HL-60/S4 treated with phorbol 12-myristate 13-acetate at 8.2 ng/mL for 4 days and 3 days (cell line): ENCODE data around the gene DGKD.

Source experiments
- in situ Hi-C: fragments of 300-500 bp; cut with MboI; formaldehyde crosslinking; loops from 2 replicates; pipeline ENCODE4 v1.15.0; 2022; ENCODE audit warnings: low sequenced_read_pairs

DGKD gene

DNA sequence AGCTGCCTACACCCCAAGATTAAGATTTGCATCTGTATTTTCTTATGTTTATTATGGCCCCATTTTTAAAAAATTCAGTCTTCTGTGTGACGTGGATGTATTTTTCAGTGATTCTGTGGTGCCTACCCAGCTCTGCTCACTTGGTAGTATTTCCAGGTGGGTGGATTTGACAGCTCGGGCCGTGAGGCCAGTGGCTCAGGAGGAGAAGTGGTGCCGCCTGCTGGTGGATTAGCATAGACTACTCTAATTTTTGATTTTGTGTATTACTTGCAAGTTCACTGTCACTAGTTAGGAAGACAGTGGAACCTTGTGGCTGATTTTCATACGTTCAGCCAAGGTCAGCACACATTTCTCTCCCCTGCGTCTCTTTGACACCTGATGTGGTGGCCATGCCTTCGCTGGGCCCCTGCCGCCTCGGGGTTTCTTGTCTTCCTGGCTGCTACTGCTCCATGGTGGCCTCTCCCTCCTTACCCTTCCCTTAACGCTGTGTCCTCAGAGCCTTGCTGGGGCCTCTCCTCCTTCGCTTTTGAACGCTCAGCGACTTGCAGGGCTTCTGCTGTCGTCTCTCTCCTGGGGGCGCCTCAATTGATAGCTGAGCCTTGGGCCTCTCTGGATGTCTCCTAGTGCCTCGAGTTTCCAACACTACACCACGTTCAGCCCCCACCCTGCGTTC is 89.4 kb downstream of the DGKD start:
- in situ Hi-C loops, result no loop called here

DNA sequence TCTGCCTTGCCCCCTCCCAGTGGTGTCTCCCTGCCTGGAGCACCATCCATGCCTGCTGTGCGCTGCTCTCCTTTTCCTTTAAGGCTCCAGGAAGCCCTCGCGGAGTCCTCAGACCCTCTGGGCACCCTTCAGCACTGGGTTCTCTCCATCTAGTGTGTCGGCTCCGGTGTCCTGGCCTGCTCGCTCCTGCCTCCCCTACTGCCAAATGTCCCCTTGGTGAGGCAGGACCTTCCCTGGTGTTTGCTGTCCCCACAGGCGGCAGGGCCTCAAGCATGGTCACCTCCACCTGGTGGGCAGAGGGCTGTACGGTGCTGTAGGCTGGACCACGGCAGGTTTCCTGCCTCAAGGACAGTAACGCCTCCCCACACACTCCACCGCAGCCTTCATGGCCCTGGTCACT is 90.2 kb downstream of the DGKD start:
- in situ Hi-C loops, result no loop called here

DNA sequence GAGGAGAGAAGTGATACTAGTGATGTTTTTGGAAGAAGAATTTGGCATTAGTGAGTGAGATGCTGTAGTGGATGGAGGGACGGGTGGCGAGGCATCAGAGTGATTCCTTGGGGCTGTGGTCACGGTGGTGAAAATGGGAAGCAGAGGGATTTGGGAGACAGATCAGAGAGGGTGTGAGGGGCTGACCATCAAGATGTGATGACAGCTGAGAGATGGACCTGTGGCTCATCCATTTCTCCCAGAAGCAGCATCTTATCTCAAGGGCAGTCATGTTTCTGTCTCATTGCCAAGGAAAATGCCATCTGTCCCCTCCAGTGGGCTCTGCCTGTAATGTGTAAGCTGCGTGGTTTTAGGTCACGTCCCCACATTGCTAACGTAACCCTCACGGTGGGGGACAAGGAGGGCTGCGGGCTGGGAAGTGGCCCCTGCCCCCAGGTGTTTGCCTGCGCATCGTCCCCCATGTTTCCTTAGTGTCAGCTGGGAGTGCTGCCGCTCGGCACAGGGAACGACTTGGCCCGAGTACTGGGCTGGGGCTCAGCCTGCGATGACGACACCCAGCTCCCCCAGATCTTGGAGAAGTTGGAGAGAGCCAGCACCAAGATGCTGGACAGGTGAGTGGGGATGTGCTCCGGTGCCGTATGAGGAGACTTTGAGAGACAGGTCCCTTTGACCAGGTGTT is 91.0 kb downstream of the DGKD start:
- in situ Hi-C loops, result no loop called here

DNA sequence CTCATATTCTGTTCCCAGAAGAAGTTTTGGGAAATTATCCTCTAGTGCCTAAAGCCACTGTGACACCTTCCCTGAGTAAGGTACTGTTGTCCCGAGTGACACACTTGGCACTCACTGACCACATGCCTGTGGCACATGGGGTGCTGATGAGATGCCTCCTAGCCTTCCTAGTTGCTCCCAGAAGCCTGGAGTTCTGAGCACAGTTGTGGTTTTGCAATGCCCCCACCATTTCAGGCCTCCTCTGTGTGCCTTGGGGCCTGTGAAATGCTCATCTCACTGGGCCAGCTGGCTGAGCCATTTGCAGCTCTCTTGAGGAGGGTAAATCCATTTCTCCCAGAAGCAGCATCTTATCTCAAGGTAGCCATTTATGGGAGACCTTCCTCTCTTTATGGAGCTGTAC is 91.8 kb downstream of the DGKD start:
- in situ Hi-C loops, result no loop called here

DNA sequence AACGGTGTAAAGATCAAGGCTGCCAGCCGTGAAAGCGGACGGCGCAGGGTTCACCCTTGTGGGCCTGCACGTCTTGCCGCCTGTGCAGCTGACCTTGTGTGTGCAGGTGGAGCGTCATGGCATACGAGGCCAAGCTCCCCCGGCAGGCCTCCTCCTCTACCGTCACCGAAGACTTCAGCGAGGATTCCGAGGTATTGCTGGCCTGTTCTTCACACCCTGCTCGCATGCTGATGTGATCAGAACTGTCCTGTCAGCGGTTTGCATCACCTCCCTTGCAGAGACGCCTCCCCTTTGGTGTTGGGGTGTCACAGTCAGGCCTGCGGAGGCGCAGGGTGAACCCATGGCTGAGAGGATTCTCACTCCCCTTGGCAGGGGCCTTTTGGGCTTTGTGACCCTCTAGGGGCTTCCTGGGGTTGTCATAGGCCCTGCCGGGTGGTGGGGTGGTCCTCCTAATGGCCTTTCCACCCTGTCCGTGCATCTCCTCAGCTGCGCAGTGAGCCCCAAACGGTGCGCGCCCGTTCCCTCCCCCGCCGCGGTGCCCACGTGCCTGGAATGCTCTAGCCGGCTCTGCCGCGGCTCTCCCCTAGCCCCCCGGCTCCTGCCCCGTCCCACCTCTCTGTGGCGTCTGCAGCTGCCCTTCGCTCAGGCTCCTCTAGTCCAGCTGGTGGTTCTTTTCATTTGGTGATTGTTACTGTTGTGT is 92.5 kb downstream of the DGKD start:
- in situ Hi-C loops, result no loop called here

DNA sequence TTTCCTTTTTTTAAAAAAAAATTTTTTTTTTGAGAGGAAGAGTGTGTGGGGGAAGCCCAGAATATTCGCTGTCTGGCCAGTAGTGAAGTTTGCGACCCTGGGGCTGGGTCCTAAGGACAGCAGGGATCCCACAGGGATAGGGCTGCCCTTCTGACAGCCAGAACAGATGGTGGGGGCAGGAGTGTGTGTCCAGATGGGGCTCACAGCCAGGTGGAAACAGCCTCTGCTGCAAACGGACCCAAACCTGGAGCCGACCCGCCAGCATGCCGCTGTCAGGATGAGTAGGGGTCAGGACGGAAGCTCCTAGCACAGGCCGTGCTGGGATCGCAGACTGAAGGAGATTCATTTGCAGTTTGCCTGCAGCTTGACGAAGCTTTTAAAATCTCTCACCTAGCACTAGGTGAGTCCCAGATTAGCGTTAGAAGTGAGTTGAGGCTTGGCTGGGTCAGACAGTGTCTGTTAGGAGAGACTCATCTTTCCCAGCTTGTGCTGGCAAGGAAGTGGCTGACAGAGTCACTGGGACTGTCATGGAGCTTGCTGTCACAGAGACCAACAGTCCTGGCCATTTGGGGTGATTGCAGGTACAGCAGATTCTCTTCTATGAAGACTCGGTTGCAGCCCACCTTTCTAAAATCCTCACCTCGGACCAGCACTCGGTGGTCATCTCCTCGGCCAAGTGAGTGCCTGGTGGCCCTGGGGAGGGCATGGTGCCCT is 93.4 kb downstream of the DGKD start:
- in situ Hi-C loops, result no loop called here

DNA sequence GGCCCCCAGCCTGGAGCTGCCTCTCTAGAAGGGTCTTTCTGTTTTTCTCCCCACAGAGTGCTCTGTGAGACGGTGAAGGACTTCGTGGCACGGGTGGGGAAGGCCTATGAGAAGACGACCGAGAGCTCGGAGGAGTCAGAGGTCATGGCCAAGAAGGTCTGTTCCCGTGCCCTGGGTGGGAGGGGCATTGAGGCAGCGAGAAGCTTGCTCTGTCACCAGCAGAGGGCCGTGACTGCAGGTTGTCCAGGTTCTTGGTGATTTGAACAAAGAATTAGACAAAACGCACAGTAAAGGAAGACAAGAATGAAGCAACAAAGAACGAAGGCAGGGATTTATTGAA is 93.9 kb downstream of the DGKD start:
- in situ Hi-C loops, result no loop called here

DNA sequence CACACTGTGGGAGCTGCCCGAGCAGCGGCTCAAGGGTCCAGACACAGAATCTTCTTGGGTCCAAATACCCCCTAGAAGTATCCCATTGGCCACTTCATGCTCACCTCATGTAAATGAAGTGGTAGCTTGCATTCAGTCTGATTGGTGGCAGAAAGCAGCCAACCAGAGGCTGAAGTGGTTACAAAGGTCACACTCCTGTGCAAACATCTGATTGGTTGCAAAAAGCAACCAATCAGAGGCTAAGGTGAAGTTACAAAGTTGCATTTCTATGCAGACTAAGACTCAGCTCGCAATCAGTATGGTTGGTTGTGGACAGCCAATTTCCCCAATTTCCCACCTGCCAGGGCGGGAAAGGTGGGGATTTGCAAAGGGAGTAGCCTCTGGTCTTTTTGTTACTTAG is 94.3 kb downstream of the DGKD start:
- in situ Hi-C loops, result no loop called here

DNA sequence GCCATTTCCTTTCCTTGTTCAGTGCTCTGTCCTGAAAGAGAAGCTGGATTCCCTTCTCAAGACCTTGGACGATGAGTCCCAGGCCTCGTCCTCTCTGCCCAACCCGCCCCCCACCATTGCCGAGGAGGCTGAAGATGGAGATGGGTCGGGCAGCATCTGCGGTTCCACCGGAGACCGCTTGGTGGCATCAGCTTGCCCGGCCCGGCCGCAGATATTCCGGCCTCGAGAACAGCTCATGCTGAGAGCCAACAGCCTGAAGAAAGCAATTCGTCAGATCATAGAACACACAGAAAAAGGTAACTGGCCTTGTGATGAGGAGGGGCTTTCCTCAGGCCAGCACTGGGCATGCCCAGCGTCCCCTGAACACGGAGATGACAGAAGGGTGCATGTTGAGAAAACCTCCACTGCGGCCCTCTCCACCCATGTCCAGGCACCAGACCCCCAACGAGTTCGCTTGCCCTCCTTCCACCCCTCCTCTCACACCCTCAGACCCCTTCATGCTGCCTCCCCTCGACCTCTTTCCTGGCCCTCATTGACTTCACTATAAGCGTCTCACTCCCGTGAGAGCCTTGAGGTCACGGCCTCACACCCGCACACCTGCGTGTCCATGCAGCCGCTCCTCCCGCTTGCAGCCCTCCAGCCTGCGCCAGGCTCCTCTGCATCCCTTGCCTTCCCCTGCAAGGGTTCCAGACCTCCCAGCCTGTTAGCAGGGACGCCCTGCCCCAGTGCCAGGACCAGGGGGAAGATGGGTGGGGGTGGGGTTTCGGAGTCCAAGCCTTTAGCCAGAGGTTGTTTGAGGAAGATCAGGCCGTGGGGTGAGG is 95.0 kb downstream of the DGKD start:
- in situ Hi-C loops, result no loop called here

DNA sequence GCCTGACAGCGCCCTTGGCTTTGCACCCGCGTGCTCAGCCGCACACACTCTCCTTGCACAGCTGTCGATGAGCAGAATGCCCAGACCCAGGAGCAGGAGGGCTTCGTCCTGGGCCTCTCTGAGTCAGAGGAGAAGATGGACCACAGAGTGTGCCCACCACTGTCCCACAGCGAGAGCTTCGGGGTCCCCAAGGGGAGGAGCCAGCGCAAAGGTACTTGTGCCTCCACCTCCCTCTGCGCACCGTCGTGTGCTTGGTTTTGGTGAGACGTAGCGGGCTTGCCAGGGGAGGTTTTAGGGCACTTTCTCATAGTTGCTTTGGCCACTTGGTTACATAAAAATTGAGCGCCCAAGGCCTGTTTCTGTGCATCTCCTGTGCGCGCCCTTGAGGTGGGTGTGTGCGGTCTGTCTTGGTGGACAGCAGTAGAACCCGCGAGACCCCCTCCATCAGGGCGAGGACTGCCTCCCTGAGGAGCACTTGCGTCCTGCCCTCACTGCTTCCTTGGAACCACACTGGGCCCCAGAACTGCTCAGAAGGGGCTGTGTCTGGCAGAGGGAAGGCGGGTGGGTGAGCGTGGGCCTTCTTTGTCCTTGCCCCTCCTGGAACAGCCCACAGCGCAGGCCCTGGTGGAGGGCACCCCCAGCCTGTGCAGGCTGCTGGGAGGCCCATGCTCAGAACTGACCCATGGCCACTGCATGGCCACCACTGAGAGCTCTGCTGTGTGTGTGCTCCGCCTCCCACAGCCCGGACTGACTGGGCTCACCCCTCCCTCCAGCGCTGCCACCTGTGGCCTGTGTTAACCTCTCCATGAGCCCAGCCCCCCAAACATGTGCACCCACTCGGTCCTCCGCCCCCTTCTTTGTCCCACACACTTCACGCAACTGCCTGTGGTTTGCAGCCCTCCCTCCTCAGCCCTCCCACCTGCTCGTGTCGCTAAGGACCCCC is 95.9 kb downstream of the DGKD start:
- in situ Hi-C loops, result no loop called here

DNA sequence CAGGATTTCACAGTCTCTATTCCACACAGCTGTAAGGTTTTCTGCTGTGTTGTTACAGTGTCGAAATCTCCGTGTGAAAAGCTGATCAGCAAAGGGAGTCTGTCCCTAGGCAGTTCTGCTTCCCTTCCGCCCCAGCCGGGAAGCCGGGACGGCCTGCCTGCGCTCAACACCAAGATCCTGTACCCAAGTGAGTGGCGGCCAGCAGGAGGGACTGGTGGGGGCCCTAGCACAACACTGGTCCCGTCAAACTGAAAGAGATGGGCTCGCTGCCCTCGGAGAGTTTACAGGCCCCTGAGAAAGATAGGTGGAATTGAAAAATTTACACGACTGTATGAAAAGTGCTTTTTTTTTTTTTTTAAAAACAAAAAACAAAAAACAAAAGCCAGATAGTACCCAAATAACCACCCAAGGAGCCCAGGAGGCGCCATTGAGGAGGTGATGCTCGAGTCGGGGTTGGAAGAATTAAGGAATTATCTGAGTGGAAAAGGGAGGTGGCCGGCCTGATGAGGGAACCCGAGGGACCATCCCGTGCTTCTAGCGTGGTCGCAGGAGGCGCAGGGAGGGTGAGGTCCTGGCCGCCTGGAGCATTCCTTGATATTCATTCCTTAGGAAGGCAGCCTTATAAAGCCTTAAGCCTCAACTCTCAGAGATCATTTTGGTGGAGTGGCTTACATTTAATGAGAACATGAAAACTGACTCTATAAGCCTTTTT is 96.7 kb downstream of the DGKD start:
- in situ Hi-C loops, result no loop called here

DNA sequence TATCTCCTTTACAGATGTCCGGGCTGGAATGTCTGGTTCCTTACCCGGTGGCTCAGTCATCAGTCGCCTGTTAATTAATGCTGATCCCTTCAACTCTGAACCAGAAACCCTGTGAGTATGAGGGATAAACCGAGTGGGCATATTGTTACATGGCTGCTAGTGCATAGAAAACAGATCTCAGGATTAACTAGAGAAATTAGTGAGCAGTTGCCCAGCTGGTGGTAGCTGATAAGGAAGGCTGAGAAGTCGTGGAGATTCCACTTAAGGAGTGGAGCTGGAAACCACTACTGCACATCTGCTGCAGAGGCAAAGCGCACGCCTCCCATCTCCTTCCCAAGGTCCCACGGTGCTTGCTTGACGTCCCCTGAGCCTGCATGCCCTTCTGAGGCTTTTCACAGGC is 97.7 kb downstream of the DGKD start:
- in situ Hi-C loops, result no loop called here

DNA sequence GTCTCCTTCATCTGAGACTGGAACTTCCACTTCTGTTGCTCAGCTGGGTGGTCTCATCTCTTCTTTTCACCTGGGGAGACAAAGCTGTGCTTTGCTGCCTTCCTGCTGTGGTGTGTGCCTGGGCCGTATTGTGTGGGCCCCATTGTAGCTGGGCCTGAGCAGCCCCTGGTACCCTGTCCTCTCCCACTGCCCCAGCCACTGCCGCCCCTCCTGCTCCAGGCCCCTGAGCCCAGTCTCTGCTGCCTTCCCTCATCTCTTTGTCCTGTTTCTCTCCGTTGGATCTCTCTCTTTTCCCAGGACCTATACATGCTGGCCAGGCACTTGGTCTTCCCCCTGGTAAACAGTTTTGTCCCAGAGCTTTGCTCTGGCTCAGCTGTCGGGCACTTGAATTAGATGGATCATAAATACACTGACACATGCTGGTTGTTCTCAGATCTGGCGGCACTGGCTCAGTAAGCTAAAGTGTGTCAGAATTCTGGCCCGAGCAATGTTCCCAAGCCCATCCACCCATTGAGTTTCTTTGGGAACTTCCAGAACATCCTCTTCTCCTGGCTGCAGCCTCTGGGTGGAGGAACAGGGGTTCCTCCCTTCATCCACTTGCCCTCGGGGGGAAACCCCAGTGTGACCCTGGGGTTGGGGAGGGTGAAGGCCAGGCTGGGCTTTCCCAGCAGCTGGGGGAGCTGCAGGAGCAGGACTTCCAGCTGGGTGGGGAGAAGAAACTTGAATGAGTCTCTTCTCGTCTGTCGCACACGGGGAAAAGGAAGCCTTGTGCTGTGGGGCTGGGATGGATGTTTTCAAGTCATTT is 99.0 kb downstream of the DGKD start:
- in situ Hi-C loops, result no loop called here

DNA sequence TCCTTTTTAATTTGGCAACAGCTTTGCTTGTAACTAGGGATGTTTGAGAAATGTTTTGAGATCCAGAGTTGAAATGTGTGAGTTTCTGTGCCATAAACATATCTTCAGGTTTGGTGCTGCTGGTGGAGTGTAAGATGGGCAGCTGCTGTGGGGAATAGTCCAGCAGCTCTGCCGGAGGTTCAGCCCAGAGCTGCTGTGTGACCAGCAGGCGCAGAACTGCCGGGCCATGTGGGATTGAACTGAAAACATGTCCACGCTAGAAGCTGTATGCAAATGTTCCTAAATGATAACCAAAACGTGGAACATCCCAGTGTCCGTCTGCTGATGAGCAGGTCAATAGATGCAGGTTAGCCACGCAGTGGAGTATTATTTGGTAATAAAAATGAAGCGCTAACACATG is 99.6 kb downstream of the DGKD start:
- in situ Hi-C loops, result no loop called here

DNA sequence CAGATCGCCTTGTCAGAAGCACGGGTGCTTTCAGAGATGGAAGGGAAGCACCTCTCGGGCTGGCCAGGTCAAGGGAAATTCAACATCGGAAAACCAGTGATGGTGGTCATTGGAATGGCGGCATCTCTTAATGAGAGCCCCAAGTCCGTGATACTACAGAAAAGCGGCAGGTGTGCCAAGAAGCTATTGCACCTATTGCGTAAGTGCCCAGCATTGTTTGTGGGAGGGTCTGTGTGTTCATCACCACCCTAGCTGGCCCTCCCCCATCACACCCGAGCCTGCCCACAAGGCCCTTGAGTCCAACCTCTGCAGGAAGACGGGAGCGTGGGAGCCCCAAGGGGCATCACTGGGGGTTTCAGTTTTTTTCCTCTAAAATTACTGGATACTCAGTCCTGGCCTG is 100.7 kb downstream of the DGKD start:
- in situ Hi-C loops, result no loop called here

DNA sequence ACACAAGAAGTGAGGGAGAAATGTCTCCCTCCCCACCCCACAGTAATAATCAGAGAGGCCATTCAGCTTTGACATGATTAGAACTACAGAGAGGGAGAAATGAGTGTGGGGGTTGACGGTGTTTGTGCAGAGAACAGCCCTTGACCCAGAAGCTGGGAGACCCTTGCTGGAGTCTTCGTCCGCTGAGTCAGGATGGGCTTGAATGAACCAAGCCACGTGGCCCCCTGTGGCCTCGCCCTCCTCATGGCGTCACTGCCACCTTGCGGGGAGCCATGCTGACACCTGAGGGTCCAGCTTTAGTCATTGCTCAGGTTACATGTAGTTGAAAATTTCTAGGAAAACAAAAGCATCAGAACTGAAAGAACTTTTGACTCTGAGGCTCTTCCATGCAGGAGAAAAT is 101.2 kb downstream of the DGKD start:
- in situ Hi-C loops, result no loop called here

DNA sequence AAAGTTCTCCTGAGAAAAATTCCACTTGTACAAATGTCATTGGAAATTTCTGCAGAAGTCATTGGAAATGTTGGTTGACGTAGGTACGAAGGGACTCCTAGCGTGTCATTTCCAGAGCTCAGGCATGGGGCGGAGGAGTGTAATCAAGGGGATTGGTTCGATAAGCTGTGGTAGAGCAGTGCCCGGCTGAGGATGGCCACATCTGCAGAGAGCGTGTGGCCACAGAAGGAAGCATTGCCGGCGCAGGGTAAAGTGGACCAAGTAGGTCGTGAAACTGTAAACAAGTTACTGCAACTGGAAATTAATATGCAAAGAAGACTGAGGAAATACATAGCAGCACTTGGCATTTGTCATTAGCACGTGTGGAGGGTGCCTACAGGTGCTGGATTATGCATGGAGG is 101.8 kb downstream of the DGKD start:
- in situ Hi-C loops, result no loop called here

DNA sequence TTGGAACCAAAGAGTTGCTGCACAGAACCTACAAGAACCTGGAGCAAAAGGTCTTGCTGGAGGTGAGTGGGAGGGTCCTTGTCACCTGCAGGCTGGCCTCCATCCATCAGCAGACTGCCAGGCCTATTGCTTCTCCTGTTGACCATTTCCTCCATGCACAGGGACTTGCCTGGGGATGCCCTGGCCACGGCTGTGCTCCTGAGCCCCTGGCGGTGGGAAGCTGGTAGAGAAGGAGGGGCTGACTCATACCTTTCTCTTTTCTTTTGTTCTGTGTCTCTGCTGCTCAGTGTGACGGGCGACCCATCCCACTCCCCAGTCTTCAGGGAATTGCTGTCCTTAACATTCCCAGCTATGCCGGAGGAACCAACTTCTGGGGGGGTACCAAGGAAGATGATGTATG is 102.6 kb downstream of the DGKD start:
- in situ Hi-C loops, result no loop called here
